CMK (cell line): ENCODE data around the gene MYPOP.
"Not testable (repeated sequence)": the region's sequence is repeated elsewhere in the genome, so short reads cannot be mapped to it uniquely, and the experiment has no call there.

ENCODE experiments used
- DNase-seq: peaks from one replicate; pipeline ENCODE4 v3.0.0-alpha.2; 2010; ENCODE audit warnings: low read depth

MYPOP gene

GRCh38 chr19:45908956-45909355 is 6.5 kb upstream of the MYPOP start:
- no peak for DNase-seq

GRCh38 chr19:45906221-45906620 is 3.8 kb upstream of the MYPOP start:
- no peak for DNase-seq

GRCh38 chr19:45905011-45905410 is 2.6 kb upstream of the MYPOP start:
- DNase-seq = no peak

GRCh38 chr19:45902651-45903625 is 525 bp upstream of the MYPOP start:
- DNase-seq = peak; percentile 97

GRCh38 chr19:45901432-45901911 is 941 bp downstream of the MYPOP start:
- no peak for DNase-seq

- no peak for DNase-seq
Measured at GRCh38 chr19:45900738-45901431, 1.5 kb downstream of the MYPOP start.

- DNase-seq = no peak
Measured at GRCh38 chr19:45899919-45900589, 2.4 kb downstream of the MYPOP start.

GRCh38 chr19:45899253-45899652 is 3.2 kb downstream of the MYPOP start:
- no peak for DNase-seq

GRCh38 chr19:45897261-45897812 is 5.1 kb downstream of the MYPOP start:
- DNase-seq = no peak

- DNase-seq = not testable (repeated sequence)
Measured at GRCh38 chr19:45895983-45896599, 6.3 kb downstream of the MYPOP start.

- DNase-seq = no peak
Measured at GRCh38 chr19:45895519-45895972, 6.9 kb downstream of the MYPOP start.

GRCh38 chr19:45890877-45891276 is 11.5 kb downstream of the MYPOP start:
- no peak for DNase-seq

- DNase-seq = no peak
Measured at GRCh38 chr19:45889210-45889885, 13.1 kb downstream of the MYPOP start.

- no peak for DNase-seq
Measured at GRCh38 chr19:45887200-45887710, 15.2 kb downstream of the MYPOP start.

GRCh38 chr19:45886427-45887199 is 15.8 kb downstream of the MYPOP start:
- DNase-seq = peak; percentile 75

GRCh38 chr19:45885556-45886426 is 16.6 kb downstream of the MYPOP start, which contains the start of gene IRF2BP1:
Gene IRF2BP1 (minus strand): TSS chr19:45886141. CDS start chr19:45885774, 367 bp downstream.
- peak; percentile 67 for DNase-seq

- no peak for DNase-seq
Measured at GRCh38 chr19:45884682-45885555, 17.5 kb downstream of the MYPOP start.
